ENCODE results near the gene CDC42BPA. TPM values are rescaled to one million over a fixed set of nuclear protein-coding genes. Genes with fewer than 3 reads are reported as not detected.
"Not testable (repeated sequence)": the region's sequence is repeated elsewhere in the genome, so short reads cannot be mapped to it uniquely, and the experiment has no call there.

Gene CDC42BPA
- total and polyA plus RNA-seq, 2 experiments from 2014 or later = 28.6 to 39.1 TPM

GRCh38 chr1:227002531-227003049 lies 315.7 kb downstream of the CDC42BPA start:
- H3K27ac ChIP-seq = no peak overlapping the region
- no peak for TF ChIP-seq EZH2 (IDR thresholded peaks at IDR 0.05; ENCODE audit: insufficient read depth, poor library complexity, severe bottlenecking)
- TF ChIP-seq EZH2phosphoT487 (IDR thresholded peaks at IDR 0.05; ENCODE audit: insufficient read depth, low read depth) = no peak
- WGBS, 2 experiments (ENCODE audit: low coverage in 1 of 2, low lambda C conversion rate in 2 of 2, missing lambda C conversion rate in 2 of 2) = 58 to 66% methylated on average over 3 of the region's 3 CpGs
- H3K4me3 ChIP-seq = no peak overlapping the region
- no peak overlapping the region for H3K4me2 ChIP-seq (ENCODE audit: unreplicated experiment)
- no peaks in the 10 kb centered on the region for H4K20me1 ChIP-seq (ENCODE audit: insufficient read depth)
- in situ Hi-C loops (cut with MboI) = no loop called here
- H3K9me2 ChIP-seq (ENCODE audit: insufficient read depth) = no peaks in the 10 kb centered on the region
- DNase-seq = no peak
- H3K79me2 ChIP-seq (ENCODE audit: insufficient read depth) = no peaks in the 10 kb centered on the region
- H3K27me3 ChIP-seq (replicated peaks; ENCODE audit: insufficient read depth) = no peaks in the 10 kb centered on the region
- H3F3A ChIP-seq (ENCODE audit: insufficient read depth) = no peaks in the 10 kb centered on the region
- no peaks in the 10 kb centered on the region for H3K9me3 ChIP-seq (ENCODE audit: low read depth)
- peaks cover 35% of the 10 kb centered on the region; the same call in 1 of the 2 replicates for H3K36me3 ChIP-seq (ENCODE audit: low read depth)
- no peaks in the 10 kb centered on the region for H3K4me1 ChIP-seq (ENCODE audit: insufficient read depth)
- no peak overlapping the region for H3K9ac ChIP-seq
- no peak overlapping the region for H2AFZ ChIP-seq

GRCh38 chr1:226999579-226999978 lies 318.7 kb downstream of the CDC42BPA start:
- H3K9ac ChIP-seq; H3K4me1 ChIP-seq (ENCODE audit: insufficient read depth); H3K27me3 ChIP-seq (replicated peaks; ENCODE audit: insufficient read depth); H4K20me1 ChIP-seq (ENCODE audit: insufficient read depth); H3K79me2 ChIP-seq (ENCODE audit: insufficient read depth); H3K4me3 ChIP-seq; DNase-seq; in situ Hi-C loops (cut with MboI); H3F3A ChIP-seq (ENCODE audit: insufficient read depth); H2AFZ ChIP-seq; H3K9me2 ChIP-seq (ENCODE audit: insufficient read depth); H3K9me3 ChIP-seq (ENCODE audit: low read depth); H3K27ac ChIP-seq; H3K4me2 ChIP-seq (ENCODE audit: unreplicated experiment): not testable (repeated sequence)
- H3K36me3 ChIP-seq (ENCODE audit: low read depth) = peaks cover 37% of the 10 kb centered on the region; the same call in 1 of the 2 replicates
- 94 to 100% methylated on average over 2 of the region's 2 CpGs for WGBS, 2 experiments (ENCODE audit: low coverage in 1 of 2, low lambda C conversion rate in 2 of 2, missing lambda C conversion rate in 2 of 2)

GRCh38 chr1:226995365-226996332 lies 322.6 kb downstream of the CDC42BPA start:
- Histone ChIP-seq H2AFZ (no peak overlapping the region), H3K4me1 (ENCODE audit: insufficient read depth) (no peaks in the 10 kb centered on the region), H4K20me1 (ENCODE audit: insufficient read depth) (no peaks in the 10 kb centered on the region), H3K4me2 (ENCODE audit: unreplicated experiment) (no peak overlapping the region), H3K9me3 (ENCODE audit: low read depth) (no peaks in the 10 kb centered on the region), H3K27me3 (replicated peaks; ENCODE audit: insufficient read depth) (no peaks in the 10 kb centered on the region), H3K36me3 (ENCODE audit: low read depth) (peaks cover 21% of the 10 kb centered on the region; the same call in 1 of the 2 replicates), H3F3A (ENCODE audit: insufficient read depth) (no peaks in the 10 kb centered on the region), H3K9ac (no peak overlapping the region), H3K27ac (no peak overlapping the region), H3K9me2 (ENCODE audit: insufficient read depth) (no peaks in the 10 kb centered on the region), H3K79me2 (ENCODE audit: insufficient read depth) (no peaks in the 10 kb centered on the region), H3K4me3 (no peak overlapping the region)
- DNase-seq = no peak
- 90 to 91% methylated on average over 13 of the region's 13 CpGs for WGBS, 2 experiments (ENCODE audit: low coverage in 1 of 2, low lambda C conversion rate in 2 of 2, missing lambda C conversion rate in 2 of 2)
- TF ChIP-seq EZH2 (IDR thresholded peaks at IDR 0.05; ENCODE audit: insufficient read depth, poor library complexity, severe bottlenecking) (no peak), EZH2phosphoT487 (IDR thresholded peaks at IDR 0.05; ENCODE audit: insufficient read depth, low read depth) (no peak)
- in situ Hi-C loops (cut with MboI) = no loop called here

- Histone ChIP-seq H2AFZ (no peak overlapping the region), H3K9ac (no peak overlapping the region), H3K79me2 (ENCODE audit: insufficient read depth) (no peaks in the 10 kb centered on the region), H3K9me3 (ENCODE audit: low read depth) (no peaks in the 10 kb centered on the region), H3K4me3 (no peak overlapping the region), H3K9me2 (ENCODE audit: insufficient read depth) (no peaks in the 10 kb centered on the region), H3K27ac (no peak overlapping the region), H4K20me1 (ENCODE audit: insufficient read depth) (no peaks in the 10 kb centered on the region), H3F3A (ENCODE audit: insufficient read depth) (no peaks in the 10 kb centered on the region), H3K4me1 (ENCODE audit: insufficient read depth) (no peaks in the 10 kb centered on the region), H3K36me3 (ENCODE audit: low read depth) (peaks cover 15% of the 10 kb centered on the region; the same call in 1 of the 2 replicates), H3K27me3 (replicated peaks; ENCODE audit: insufficient read depth) (no peaks in the 10 kb centered on the region), H3K4me2 (ENCODE audit: unreplicated experiment) (no peak overlapping the region)
- in situ Hi-C loops (cut with MboI) = no loop called here
- DNase-seq = no peak
- TF ChIP-seq EZH2 (IDR thresholded peaks at IDR 0.05; ENCODE audit: insufficient read depth, poor library complexity, severe bottlenecking) (no peak), EZH2phosphoT487 (IDR thresholded peaks at IDR 0.05; ENCODE audit: insufficient read depth, low read depth) (no peak)
- WGBS, 2 experiments (ENCODE audit: low coverage in 1 of 2, low lambda C conversion rate in 2 of 2, missing lambda C conversion rate in 2 of 2) = 90 to 93% methylated on average over 18 of the region's 18 CpGs
Observed at GRCh38 chr1:226994586-226995364, 323.5 kb downstream of the CDC42BPA start.

Data from GM23248 (cell line).